H1 (cell line): Measurements from ENCODE around the gene USP30. TPM values are rescaled to one million over a fixed set of nuclear protein-coding genes. Genes with fewer than 3 reads are reported as not detected.

Experiments used
- CTCF ChIA-PET: fragments of 300-600 bp; sonication (Branson Sonifier 250); formaldehyde crosslinking; loops from one replicate; lab custom pipeline; 2021; ENCODE audit not compliant: partially characterized antibody; lab: Charles Lee
- POLR2A ChIA-PET: fragments of 300-600 bp; sonication (Branson Sonifier 250); formaldehyde crosslinking; loops from one replicate; lab custom pipeline; 2021; ENCODE audit warnings: inconsistent platforms; ENCODE audit not compliant: partially characterized antibody; lab: Charles Lee
- DNase-seq, 2 experiments: peaks; one replicate each; pipeline versions ENCODE4 v3.0.0 to v3.0.0-alpha.2; 2010 to 2022; ENCODE audit warnings: low spot score in 2 of 2, low read depth in 1 of 2, mixed read lengths in 1 of 2
- FAIRE-seq: peaks from 2 replicates; lab custom pipeline; 2011; peaks lifted over from hg19 to GRCh38; lab: Jason Lieb, UNC
- H2AFZ ChIP-seq: 2 replicates; pipeline ENCODE4 v1.8.1; 2012; ENCODE audit warnings: low read length, inconsistent platforms
- H2AK5ac ChIP-seq: 2 replicates; pipeline ENCODE4 v1.6.1; 2013; ENCODE audit warnings: low read depth, low read length
- H2BK120ac ChIP-seq: replicated peaks from 2 replicates; pipeline ENCODE3; 2013; ENCODE audit warnings: low read depth, low read length, inconsistent platforms
- H2BK12ac ChIP-seq: 2 replicates; pipeline ENCODE4 v1.6.1; 2013; ENCODE audit warnings: low read depth, low read length
- H2BK15ac ChIP-seq: 2 replicates; pipeline ENCODE4 v1.6.1; 2013; ENCODE audit warnings: low read length
- H2BK20ac ChIP-seq: 2 replicates; pipeline ENCODE4 v1.6.1; 2013; ENCODE audit warnings: low read length
- H2BK5ac ChIP-seq: 2 replicates; pipeline ENCODE4 v1.6.1; 2013; ENCODE audit warnings: low read depth, low read length
- H3K14ac ChIP-seq: 2 replicates; pipeline ENCODE4 v1.6.1; 2013; ENCODE audit warnings: inconsistent platforms; ENCODE audit not compliant: insufficient read length
- H3K18ac ChIP-seq: 2 replicates; pipeline ENCODE4 v1.6.1; 2013; ENCODE audit warnings: low read length; ENCODE audit errors: extremely low read depth
- H3K23ac ChIP-seq: 2 replicates; pipeline ENCODE4 v1.6.1; 2013; ENCODE audit warnings: inconsistent platforms; ENCODE audit not compliant: insufficient read length
- H3K23me2 ChIP-seq: 2 replicates; pipeline ENCODE4 v1.6.1; 2013; ENCODE audit warnings: low read depth, low read length
- H3K27ac ChIP-seq: 2 replicates; pipeline ENCODE4 v1.6.1; 2011; ENCODE audit warnings: low read depth, low read length, inconsistent platforms
- H3K27me3 ChIP-seq, 4 experiments: replicated peaks in 1 of 4; 1 replicate in 1 of 4; 2 replicates in 3 of 4; pipeline versions ENCODE4 v1.6.1 to v1.8.1; 2011 to 2013; ENCODE audit warnings: low read length in 3 of 4, mild to moderate bottlenecking in 3 of 4, inconsistent platforms in 2 of 4, mixed read lengths in 2 of 4, moderate library complexity in 1 of 4; ENCODE audit not compliant: control insufficient read depth in 3 of 4, insufficient read depth in 3 of 4; ENCODE audit errors: extremely low read depth in 1 of 4
- H3K36me3 ChIP-seq, 4 experiments: 2 replicates each; pipeline versions ENCODE4 v1.6.1 to v1.8.1; 2011 to 2013; ENCODE audit warnings: mild to moderate bottlenecking in 4 of 4, low read length in 3 of 4, moderate library complexity in 2 of 4, control low read depth in 1 of 4, inconsistent platforms in 1 of 4; ENCODE audit not compliant: insufficient read depth in 4 of 4, control insufficient read depth in 2 of 4
- H3K4ac ChIP-seq: replicated peaks from 2 replicates; pipeline ENCODE3; 2013; ENCODE audit warnings: low read length, low read depth, mixed read lengths, inconsistent platforms; ENCODE audit not compliant: insufficient read length
- H3K4me1 ChIP-seq, 4 experiments: replicated peaks in 1 of 4; 1 replicate in 1 of 4; 2 replicates in 3 of 4; pipeline versions ENCODE4 v1.6.1 to v1.8.1; 2011 to 2013; ENCODE audit warnings: low read length in 3 of 4, inconsistent platforms in 2 of 4, mixed read lengths in 1 of 4; ENCODE audit not compliant: insufficient read depth in 4 of 4, control insufficient read depth in 3 of 4
- H3K4me2 ChIP-seq, 2 experiments: 2 replicates each; pipeline versions ENCODE4 v1.6.1 to v1.8.1; 2011 to 2013; ENCODE audit warnings: low read depth in 2 of 2, low read length in 2 of 2, control low read depth in 1 of 2, inconsistent platforms in 1 of 2, mild to moderate bottlenecking in 1 of 2; ENCODE audit not compliant: insufficient read depth in 1 of 2
- H3K4me3 ChIP-seq, 4 experiments: fragments of 200-600, 300-600 bp in 1 of 4; sonication (generic), shearing (Covaris generic), sonication (Bioruptor Twin) in 1 of 4; 2 replicates each; pipeline versions ENCODE4 v1.5.1 to v1.8.1; 2011 to 2016; ENCODE audit warnings: low read length in 4 of 4, low read depth in 3 of 4, control low read depth in 2 of 4, inconsistent platforms in 2 of 4, mild to moderate bottlenecking in 2 of 4, mixed read lengths in 1 of 4, moderate library complexity in 1 of 4; ENCODE audit not compliant: insufficient read depth in 2 of 4; ENCODE audit errors: extremely low read depth in 1 of 4
- H3K56ac ChIP-seq: replicated peaks from 2 replicates; pipeline ENCODE3; 2013; ENCODE audit warnings: low read depth, mild to moderate bottlenecking, mixed read lengths, low read length, inconsistent platforms; ENCODE audit not compliant: insufficient read length
- H3K79me1 ChIP-seq: 2 replicates; pipeline ENCODE4 v1.6.1; 2013; ENCODE audit warnings: low read depth, low read length, control low read depth
- H3K79me2 ChIP-seq, 2 experiments: 2 replicates each; pipeline versions ENCODE4 v1.6.1 to v1.8.1; 2012 to 2013; ENCODE audit warnings: low read length in 2 of 2, mild to moderate bottlenecking in 2 of 2, inconsistent platforms in 1 of 2; ENCODE audit not compliant: insufficient read depth in 2 of 2, control insufficient read depth in 1 of 2
- H3K9ac ChIP-seq, 4 experiments: replicated peaks in 1 of 4; 1 replicate in 1 of 4; 2 replicates in 3 of 4; pipeline versions ENCODE4 v1.6.1 to v1.8.1; 2011 to 2013; ENCODE audit warnings: low read depth in 3 of 4, low read length in 3 of 4, control low read depth in 2 of 4, mild to moderate bottlenecking in 2 of 4, moderate library complexity in 2 of 4, inconsistent platforms in 1 of 4; ENCODE audit errors: extremely low read depth in 1 of 4
- H3K9me3 ChIP-seq, 2 experiments: 2 replicates each; pipeline versions ENCODE4 v1.6.1 to v1.8.1; 2012 to 2013; ENCODE audit warnings: mild to moderate bottlenecking in 2 of 2, moderate library complexity in 2 of 2, control low read depth in 1 of 2, inconsistent platforms in 1 of 2, low read depth in 1 of 2, low read length in 1 of 2, mixed read lengths in 1 of 2; ENCODE audit not compliant: insufficient read depth in 2 of 2
- H4K20me1 ChIP-seq, 2 experiments: replicated peaks in 1 of 2; 2 replicates each; pipeline versions ENCODE3 to v1.8.1; 2011 to 2013; ENCODE audit warnings: inconsistent platforms in 2 of 2, low read length in 2 of 2, mild to moderate bottlenecking in 1 of 2; ENCODE audit not compliant: insufficient read depth in 2 of 2, control insufficient read depth in 1 of 2
- H4K5ac ChIP-seq: 2 replicates; pipeline ENCODE4 v1.6.1; 2013; ENCODE audit warnings: low read length, low read depth, mixed read lengths, inconsistent platforms; ENCODE audit not compliant: insufficient read length
- H4K8ac ChIP-seq: 2 replicates; pipeline ENCODE4 v1.8.0; 2013; ENCODE audit warnings: mild to moderate bottlenecking, moderate library complexity, low read length, inconsistent platforms; ENCODE audit not compliant: insufficient read depth; ENCODE audit errors: extremely low read depth
- H4K91ac ChIP-seq: replicated peaks from 2 replicates; pipeline ENCODE3; 2013; ENCODE audit warnings: low read length, mixed read lengths, inconsistent platforms; ENCODE audit not compliant: insufficient read length
- ASH2L ChIP-seq: fragments of 200-600, 300-600 bp; sonication (generic); IDR thresholded peaks from one replicate; pipeline ENCODE4 v1.7.1; 2017; ENCODE audit warnings: low read length
- ATF3 ChIP-seq: IDR thresholded peaks from 2 replicates; pipeline ENCODE4 v1.6.1; 2011; ENCODE audit warnings: low read depth, mild to moderate bottlenecking, low read length; ENCODE audit not compliant: insufficient read depth
- EZH2 ChIP-seq: fragments of 200-600 bp; sonication (generic); IDR thresholded peaks from 2 replicates; pipeline ENCODE4 v1.7.1; 2012; ENCODE audit warnings: low read depth, mild to moderate bottlenecking, moderate library complexity, low read length, inconsistent platforms; ENCODE audit not compliant: severe bottlenecking
- RAD21 ChIP-seq, 2 experiments: IDR thresholded peaks in 1 of 2; conservative IDR thresholded peaks in 1 of 2; 2 replicates each; pipeline ENCODE4 v1.6.1; 2011; ENCODE audit warnings: low read depth in 2 of 2, low read length in 2 of 2, improper control_type of control experiment in 1 of 2, inconsistent platforms in 1 of 2, mild to moderate bottlenecking in 1 of 2, moderate library complexity in 1 of 2
- RFX5 ChIP-seq: IDR thresholded peaks from 2 replicates; pipeline ENCODE4 v1.6.1; 2011; ENCODE audit warnings: low read depth, low read length, improper control_type of control experiment, borderline replicate concordance
- SAP30 ChIP-seq: fragments of 300-600 bp; sonication (generic); IDR thresholded peaks from 2 replicates; pipeline ENCODE4 v1.7.1; 2012; ENCODE audit warnings: low read length, moderate library complexity, mild to moderate bottlenecking, inconsistent platforms; ENCODE audit not compliant: insufficient read depth, insufficient replicate concordance
- TCF12 ChIP-seq: IDR thresholded peaks from 2 replicates; pipeline ENCODE4 v1.6.1; 2011; ENCODE audit warnings: low read depth, mild to moderate bottlenecking, low read length
- YY1 ChIP-seq: IDR thresholded peaks from 2 replicates; pipeline ENCODE4 v1.6.1; 2011; ENCODE audit warnings: low read depth, mild to moderate bottlenecking, low read length
- WGBS, 2 experiments: shearing (Covaris generic) in 1 of 2; methylation state at CpG; one replicate each; pipeline versions ENCODE4 v1.1.6 to v1.1.7; 2013 to 2015; ENCODE audit warnings: low lambda C conversion rate in 2 of 2, mixed read lengths in 2 of 2, inconsistent platforms in 1 of 2, low coverage in 1 of 2, missing lambda C conversion rate in 1 of 2; ENCODE audit not compliant: insufficient replicate concordance in 2 of 2, insufficient coverage in 1 of 2, insufficient read length in 1 of 2; ENCODE audit errors: extremely low coverage in 1 of 2, missing lambda C conversion rate in 1 of 2; 5-methylcytosine and 5-hydroxymethylcytosine counted together
- polyA plus RNA-seq, 7 experiments: library from polyadenylated mRNA; depleted of rRNA in 3 of 7; stranded (reverse) in 5 of 7; unstranded in 2 of 7; fragments of >200 nt in 5 of 7; fragments of 200-250 nt in 2 of 7; gene quantifications; 1 replicate in 5 of 7; 2 replicates in 1 of 7; 4 replicates in 1 of 7; pipeline versions ENCODE4 v1.2.1 to v1.2.3, GENCODE V29; 2011 to 2013; ENCODE audit warnings: missing spikeins in 2 of 7, mixed read lengths in 2 of 7
- total RNA-seq: library from RNA; stranded (reverse); fragmentation: NEBNext Ultra II Directional; extraction: Animal tissue kit (Norgen Biotek cat#: 25700); gene quantifications from 2 replicates; pipeline ENCODE4 v1.2.1, GENCODE V29; 2021

Gene USP30
- total and polyA plus RNA-seq, 2 of the 8 experiments (the other 6 are each of a cell fraction or from before 2014, with no cell fraction given), result 7.0 to 12.2 TPM

GRCh38 chr12:109134186-109134917 is 82.0 kb downstream of the USP30 start:
- DNase-seq (peak in 1 of 2 experiments; percentile 74), FAIRE-seq (peak; percentile 76)
- Histone ChIP-seq H3K23ac (no peak overlapping the region), H3K18ac (no peak overlapping the region), H2BK120ac (peak overlapping the region; percentile 64), H3K14ac (no peak overlapping the region), H3K4me1 (no peaks in the 10 kb centered on the region), H4K20me1 (no peaks in the 10 kb centered on the region), H2BK20ac (no peak overlapping the region), H3K27me3 (no peaks in the 10 kb centered on the region), H4K8ac (no peak overlapping the region), H3K79me2 (no peaks in the 10 kb centered on the region), H3K79me1 (no peaks in the 10 kb centered on the region), H3K4me2 (no peak overlapping the region), H2BK12ac (no peak overlapping the region), H3K27ac (no peak overlapping the region), H3K4me3 (no peak overlapping the region), H4K91ac (no peak overlapping the region), H3K36me3 (no peaks in the 10 kb centered on the region), H2AK5ac (no peak overlapping the region; the same call in 1 of the 2 replicates), H3K56ac (no peak overlapping the region), H2BK5ac (no peak overlapping the region), H3K23me2 (no peaks in the 10 kb centered on the region), H3K9me3 (no peaks in the 10 kb centered on the region; a peak in 1 of 4 replicates), H3K4ac (no peak overlapping the region), H3K9ac (peak overlapping the region in 1 of 4 experiments; percentile 37; a peak in 1 of 7 replicates), H4K5ac (no peak overlapping the region), H2AFZ (peak overlapping the region; percentile 26; the same call in 1 of the 2 replicates), H2BK15ac (no peak overlapping the region)
- POLR2A ChIA-PET, result no interaction called here
- WGBS, 2 experiments, result 79% methylated on average over 6 of the region's 6 CpGs; no CpG with 5 or more reads in 1 of the 2 experiments
- CTCF ChIA-PET, result interaction anchor here (0.6 to 2.9 kb wide), 24 partner anchors 8 to 414 kb away, joined by 3 to 10 read pairs (median 4); no protein-coding TSS in a partner anchor
- TF ChIP-seq ASH2L (no peak), EZH2 (no peak), SAP30 (no peak), ATF3 (no peak), RAD21 (IDR thresholded peaks at IDR 0.05 in 1 of 2, conservative IDR thresholded peaks at IDR 0.05 in 1 of 2; ENCODE audit: low read depth in 2 of 2, low read length in 2 of 2) (peak; percentile 65 to 71), YY1 (0 out of 2 replicates have a peak, but pooled peaks have one; percentile 6), TCF12 (no peak), RFX5 (no peak)
